Neural progenitor cell (in vitro differentiated cells): ENCODE data around the gene CFAP92.

Experiments used
- EZH2 ChIP-seq: fragments of 200-600 bp; sonication (generic); IDR thresholded peaks from 2 replicates; pipeline ENCODE4 v1.6.1; 2017; ENCODE audit warnings: antibody characterized with exemption, mild to moderate bottlenecking, moderate library complexity
- EZH2phosphoT487 ChIP-seq: fragments of 200-600 bp; sonication (generic); IDR thresholded peaks from 2 replicates; pipeline ENCODE4 v1.6.1; 2017; ENCODE audit warnings: antibody characterized with exemption
- TF ChIP-seq, protein P1 (sequence below): fragments of 200-600 bp; sonication (generic); IDR thresholded peaks from 2 replicates; pipeline ENCODE4 v1.5.1; 2017; ENCODE audit warnings: antibody characterized with exemption, mild to moderate bottlenecking

DNA sequence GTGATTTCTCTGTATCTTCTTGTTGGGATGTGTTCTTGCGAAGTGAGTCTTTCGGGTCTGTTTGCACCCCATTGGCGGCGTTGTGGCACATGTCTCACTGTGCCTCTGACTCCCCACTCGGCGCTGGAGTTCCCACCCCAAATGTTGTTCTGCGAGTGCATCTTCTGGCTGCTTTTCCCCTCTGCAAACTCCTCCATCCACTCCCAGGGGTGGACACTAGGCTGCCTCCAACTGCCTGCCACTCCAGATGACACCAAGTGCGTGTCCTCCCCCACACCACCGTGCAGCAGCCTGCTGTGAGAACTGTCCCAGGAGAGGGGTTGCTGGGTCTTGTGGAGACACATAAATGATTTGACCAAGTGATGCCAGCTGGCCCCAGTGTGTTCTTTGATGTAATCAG is 24.9 kb upstream of the CFAP92 start:
- TF ChIP-seq, protein P1, sequence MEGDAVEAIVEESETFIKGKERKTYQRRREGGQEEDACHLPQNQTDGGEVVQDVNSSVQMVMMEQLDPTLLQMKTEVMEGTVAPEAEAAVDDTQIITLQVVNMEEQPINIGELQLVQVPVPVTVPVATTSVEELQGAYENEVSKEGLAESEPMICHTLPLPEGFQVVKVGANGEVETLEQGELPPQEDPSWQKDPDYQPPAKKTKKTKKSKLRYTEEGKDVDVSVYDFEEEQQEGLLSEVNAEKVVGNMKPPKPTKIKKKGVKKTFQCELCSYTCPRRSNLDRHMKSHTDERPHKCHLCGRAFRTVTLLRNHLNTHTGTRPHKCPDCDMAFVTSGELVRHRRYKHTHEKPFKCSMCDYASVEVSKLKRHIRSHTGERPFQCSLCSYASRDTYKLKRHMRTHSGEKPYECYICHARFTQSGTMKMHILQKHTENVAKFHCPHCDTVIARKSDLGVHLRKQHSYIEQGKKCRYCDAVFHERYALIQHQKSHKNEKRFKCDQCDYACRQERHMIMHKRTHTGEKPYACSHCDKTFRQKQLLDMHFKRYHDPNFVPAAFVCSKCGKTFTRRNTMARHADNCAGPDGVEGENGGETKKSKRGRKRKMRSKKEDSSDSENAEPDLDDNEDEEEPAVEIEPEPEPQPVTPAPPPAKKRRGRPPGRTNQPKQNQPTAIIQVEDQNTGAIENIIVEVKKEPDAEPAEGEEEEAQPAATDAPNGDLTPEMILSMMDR: no peak
- TF ChIP-seq EZH2: no peak
- no peak for TF ChIP-seq EZH2phosphoT487
